AG04449 (cell line): Measurements from ENCODE around the gene SAMD1.

Experiments used
- CTCF ChIA-PET: fragments of 350-600 bp; formaldehyde crosslinking; extraction: SDS; loops from one replicate; lab custom pipeline; 2021; ENCODE audit warnings: antibody characterized with exemption; lab: Yijun Ruan, JAX
- POLR2A ChIA-PET: fragments of 400-600, 350-600 bp; formaldehyde crosslinking; extraction: SDS; loops from one replicate; lab custom pipeline; 2020; ENCODE audit warnings: antibody characterized with exemption, inconsistent platforms; lab: Yijun Ruan, JAX
- DNase-seq: peaks from one replicate; pipeline ENCODE4 v3.0.0-alpha.2; 2010; ENCODE audit warnings: low read depth, low spot score
- H3K4me3 ChIP-seq: 2 replicates; pipeline ENCODE4 v1.5.1; 2011; ENCODE audit warnings: low read depth, mild to moderate bottlenecking, control low read depth, low read length
- TF ChIP-seq, protein P1 (sequence below): IDR thresholded peaks from one replicate; pipeline ENCODE4 v1.5.1; 2011; ENCODE audit warnings: mild to moderate bottlenecking, moderate library complexity, low read length, control low read depth, inconsistent platforms; ENCODE audit not compliant: insufficient read depth; ENCODE audit errors: missing control alignments

The SAMD1 gene

DNA sequence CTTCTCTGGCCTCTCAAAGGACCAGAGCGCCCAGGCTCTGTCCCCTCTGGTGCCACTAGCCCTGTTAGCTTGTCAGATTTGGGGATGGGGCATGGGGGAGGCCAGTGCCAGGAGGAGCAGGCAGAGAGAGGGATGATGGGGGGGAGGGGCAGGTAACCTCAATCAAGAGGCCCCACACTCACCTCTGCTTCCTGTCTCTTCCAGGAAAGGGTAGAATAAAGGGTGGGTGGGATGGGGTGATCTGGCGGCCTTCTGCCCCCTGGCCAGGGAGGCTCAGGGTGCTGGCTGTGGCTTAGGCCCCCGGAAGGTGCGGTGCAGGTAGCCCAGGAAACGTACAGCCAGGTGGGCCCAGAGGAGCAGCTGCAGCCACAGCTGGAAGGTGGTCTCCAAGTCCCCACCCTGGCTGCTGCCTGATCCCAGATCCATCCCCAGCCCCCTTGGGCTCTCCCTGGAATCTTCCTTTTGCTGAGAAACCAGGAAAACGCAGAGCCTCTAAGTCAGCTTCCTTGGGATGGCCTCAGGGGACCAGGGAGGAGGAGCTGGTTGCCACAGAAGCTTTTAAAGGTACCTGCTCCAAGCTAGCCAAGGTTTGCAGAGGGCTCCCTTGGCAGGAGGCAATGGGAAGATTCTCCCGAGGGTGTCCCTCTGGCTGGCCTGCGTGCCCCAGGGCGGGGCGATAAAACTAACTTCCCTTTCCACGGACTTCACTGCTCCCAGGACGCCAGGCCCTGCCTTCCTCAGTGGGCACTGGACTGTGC is 21.7 kb upstream of the SAMD1 start:
- TF ChIP-seq, protein P1, sequence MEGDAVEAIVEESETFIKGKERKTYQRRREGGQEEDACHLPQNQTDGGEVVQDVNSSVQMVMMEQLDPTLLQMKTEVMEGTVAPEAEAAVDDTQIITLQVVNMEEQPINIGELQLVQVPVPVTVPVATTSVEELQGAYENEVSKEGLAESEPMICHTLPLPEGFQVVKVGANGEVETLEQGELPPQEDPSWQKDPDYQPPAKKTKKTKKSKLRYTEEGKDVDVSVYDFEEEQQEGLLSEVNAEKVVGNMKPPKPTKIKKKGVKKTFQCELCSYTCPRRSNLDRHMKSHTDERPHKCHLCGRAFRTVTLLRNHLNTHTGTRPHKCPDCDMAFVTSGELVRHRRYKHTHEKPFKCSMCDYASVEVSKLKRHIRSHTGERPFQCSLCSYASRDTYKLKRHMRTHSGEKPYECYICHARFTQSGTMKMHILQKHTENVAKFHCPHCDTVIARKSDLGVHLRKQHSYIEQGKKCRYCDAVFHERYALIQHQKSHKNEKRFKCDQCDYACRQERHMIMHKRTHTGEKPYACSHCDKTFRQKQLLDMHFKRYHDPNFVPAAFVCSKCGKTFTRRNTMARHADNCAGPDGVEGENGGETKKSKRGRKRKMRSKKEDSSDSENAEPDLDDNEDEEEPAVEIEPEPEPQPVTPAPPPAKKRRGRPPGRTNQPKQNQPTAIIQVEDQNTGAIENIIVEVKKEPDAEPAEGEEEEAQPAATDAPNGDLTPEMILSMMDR: no peak

DNA sequence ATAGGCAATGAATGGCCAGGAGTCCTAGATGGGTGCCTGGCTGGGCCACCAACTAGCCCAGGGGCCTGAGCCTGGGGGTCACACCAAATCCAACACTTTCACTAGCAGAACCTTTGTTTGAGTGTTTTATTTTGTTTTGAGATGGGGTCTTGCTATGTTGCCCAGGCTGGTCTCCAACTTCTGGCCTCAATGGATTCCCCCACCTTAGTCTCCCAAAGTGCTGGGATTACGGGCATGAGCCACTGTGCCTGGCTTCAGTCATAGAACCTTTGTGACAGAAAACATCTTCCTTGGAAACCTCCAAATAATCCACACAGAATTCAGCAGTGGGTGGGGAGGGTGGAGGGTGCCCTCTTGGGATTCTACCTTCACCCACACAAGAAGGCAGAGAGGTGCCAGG is 20.9 kb upstream of the SAMD1 start:
- no peak overlapping the region for H3K4me3 ChIP-seq
- TF ChIP-seq, protein P1: no peak
- POLR2A ChIA-PET: no interaction called here
- CTCF ChIA-PET: no interaction called here
- DNase-seq: no peak

More for the DNA sequence above, 21.7 kb upstream of the SAMD1 start:
- no peak overlapping the region for H3K4me3 ChIP-seq
- DNase-seq: no peak
- ChIA-PET CTCF (interaction anchor here (0.8 to 1.4 kb wide), 2 partner anchors 40 to 232 kb away, joined by 4 read pairs; partner anchors contain the start of gene MISP3), POLR2A (no interaction called here)

DNA sequence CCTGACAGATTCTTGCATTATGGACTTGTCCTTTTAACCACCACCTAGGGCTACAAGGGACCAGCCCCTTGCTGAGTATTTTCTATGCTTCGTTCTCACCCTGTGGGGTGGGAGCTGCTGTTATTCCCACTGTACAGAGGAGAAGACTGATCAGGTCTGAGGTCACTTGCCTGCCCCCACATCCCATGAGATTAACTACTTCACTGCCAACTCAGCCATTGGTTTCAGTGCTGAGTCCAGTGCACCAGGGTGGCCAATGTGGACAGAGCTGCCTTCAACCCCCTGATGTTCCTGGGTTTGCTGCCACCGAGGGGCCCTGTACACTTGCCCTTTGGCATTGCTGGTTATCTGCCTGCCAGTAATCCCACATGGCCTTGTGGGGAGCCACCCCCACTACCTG is 20.1 kb upstream of the SAMD1 start:
- no peak overlapping the region for H3K4me3 ChIP-seq
- ChIA-PET CTCF (interaction anchor here (0.7 to 1.1 kb wide), 2 partner anchors 8 to 35 kb away, joined by 3 read pairs; no protein-coding TSS in a partner anchor), POLR2A (no interaction called here)
- DNase-seq: no peak
- TF ChIP-seq, protein P1: no peak

DNA sequence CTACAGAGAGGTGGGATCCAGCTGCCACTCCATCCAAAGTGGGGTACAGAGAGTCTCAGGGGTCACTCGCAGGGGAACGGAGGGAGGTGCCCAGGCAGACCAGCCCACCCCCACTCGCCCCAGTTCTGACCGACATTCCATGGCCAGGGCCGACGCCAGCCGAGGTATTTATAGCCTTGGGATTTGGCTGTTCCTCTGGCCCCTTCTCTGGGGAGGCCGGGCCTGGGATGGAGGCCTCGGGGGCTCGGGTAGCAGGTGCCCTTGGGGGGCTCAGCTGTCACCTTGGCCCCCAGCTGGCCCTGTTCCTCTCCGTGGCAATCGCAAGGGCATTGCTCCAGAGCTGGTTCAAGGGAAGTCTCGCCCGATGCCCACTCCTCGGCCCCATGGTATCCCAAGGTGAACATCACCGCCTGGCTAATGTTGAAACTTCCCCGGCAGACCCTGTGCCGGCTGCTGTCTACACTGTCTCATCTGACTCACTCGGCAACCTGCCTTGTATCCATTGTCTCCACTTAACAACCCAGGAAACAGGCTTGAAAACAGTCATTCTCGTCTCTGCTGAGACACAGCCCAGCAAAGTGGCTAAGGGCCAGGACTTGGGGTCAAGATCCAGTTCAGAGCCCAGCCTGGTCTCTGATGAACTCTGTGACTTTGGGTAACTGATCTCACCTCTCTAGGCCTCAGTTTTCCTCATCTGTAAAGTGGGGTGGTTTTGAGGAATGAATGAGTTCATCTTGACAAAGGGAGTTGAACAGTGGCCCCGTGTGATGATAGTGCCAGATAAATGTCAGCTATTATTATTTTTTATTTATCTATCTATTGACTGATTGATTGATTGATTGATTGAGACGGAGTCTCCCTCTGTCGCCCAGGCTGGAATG is 17.3 kb upstream of the SAMD1 start:
- no peak overlapping the region for H3K4me3 ChIP-seq
- CTCF ChIA-PET: interaction anchor here (1.0 kb wide), 1 partner anchor 10 kb away, joined by 3 read pairs; no protein-coding TSS in a partner anchor
- POLR2A ChIA-PET: no interaction called here
- DNase-seq: no peak
- TF ChIP-seq, protein P1: no peak

DNA sequence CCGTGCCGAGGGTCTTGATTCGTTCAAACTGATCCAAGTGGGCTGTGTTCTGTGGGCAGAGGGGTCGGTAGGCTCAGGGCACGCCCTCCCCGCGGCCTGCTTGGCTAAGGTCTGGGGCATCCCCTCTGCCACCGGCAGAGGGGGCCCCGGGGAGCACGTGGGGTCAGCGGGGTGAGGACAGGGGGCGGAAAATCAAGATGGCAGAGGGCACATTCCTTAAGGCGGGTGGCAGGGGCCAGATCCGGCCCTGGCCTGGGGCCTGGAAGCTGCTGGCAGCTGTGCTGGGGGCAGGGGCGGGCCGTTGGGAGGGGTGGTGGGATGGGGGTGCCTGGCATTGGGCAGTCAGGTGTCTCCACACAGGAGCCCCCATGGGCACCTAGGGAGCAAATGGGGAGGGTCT is 16.3 kb upstream of the SAMD1 start:
- no peak for DNase-seq
- POLR2A ChIA-PET: no interaction called here
- CTCF ChIA-PET: no interaction called here
- no peak overlapping the region for H3K4me3 ChIP-seq
- TF ChIP-seq, protein P1: no peak

DNA sequence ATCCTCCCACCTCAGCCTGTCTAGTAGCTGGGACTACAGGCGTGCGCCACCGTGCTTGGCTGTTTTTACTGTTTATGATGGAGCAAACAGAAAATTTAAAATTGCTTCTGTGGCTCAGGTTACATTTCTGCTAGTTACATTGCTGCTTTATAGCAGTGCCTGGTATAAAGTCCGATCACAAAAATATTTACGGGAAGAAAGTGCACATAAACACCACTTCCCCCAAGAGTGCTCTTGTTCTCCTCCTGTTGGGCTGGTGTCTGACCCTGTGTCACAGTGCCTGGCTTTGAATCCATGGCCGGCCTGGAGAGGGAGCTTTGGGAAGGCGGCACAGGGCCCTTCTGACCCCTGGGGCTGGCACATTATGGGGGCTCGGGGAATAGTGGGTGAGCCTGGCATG is 15.1 kb upstream of the SAMD1 start:
- no peak overlapping the region for H3K4me3 ChIP-seq
- ChIA-PET POLR2A (no interaction called here), CTCF (interaction anchor here (0.9 to 1.2 kb wide), 2 partner anchors 10 to 226 kb away, joined by 3 read pairs; no protein-coding TSS in a partner anchor)
- DNase-seq: no peak
- TF ChIP-seq, protein P1: no peak
